ENCODE data around the gene TMEM143. TPM values are rescaled to one million over a fixed set of nuclear protein-coding genes. Genes with fewer than 3 reads are reported as not detected.
A peak's percentile ranks its signal among the peaks of the same experiment; 100 is the strongest.
"Not testable (repeated sequence)": the region's sequence is repeated elsewhere in the genome, so short reads cannot be mapped to it uniquely, and the experiment has no call there.

Gene TMEM143
- total and polyA plus RNA-seq, 7 experiments from 2014 or later: 5.7 to 39.8 (median 14.0) TPM

- DNase-seq (no peak), ATAC-seq (no peak)
- H3K27me3 Mint-ChIP-seq: peaks cover 15 to 58% (median 31%) of the 10 kb centered on the region in 5 donors
- H3K27ac ChIP-seq (ENCODE audit: low read depth, low read length): no peak overlapping the region
- H3K36me3 Mint-ChIP-seq: peaks cover 0 to 16% (median 0%) of the 10 kb centered on the region in 5 donors
- peaks cover 25 to 41% of the 10 kb centered on the region in 2 donors for H3K4me1 ChIP-seq (ENCODE audit: control insufficient read depth in 2 of 2, insufficient read depth in 2 of 2, low read length in 2 of 2)
- ChIA-PET CTCF (no interaction called here), POLR2A (interaction anchor here (1.2 kb wide), 1 partner anchor 29 kb away, joined by 3 read pairs; the partner anchor contains the start of genes SYNGR4 and TMEM143)
- H3K4me3 ChIP-seq (ENCODE audit: low read length): no peak overlapping the region
- no peaks in the 10 kb centered on the region for H3K9me3 Mint-ChIP-seq
- intact Hi-C loops (cut with micrococcal nuclease): loop anchor here in 1 of 2 donors (5.0 kb wide), 1 partner anchor 119 kb away; the partner anchor contains the start of gene LMTK3
- peaks cover 0 to 22% (median 3%) of the 10 kb centered on the region in 3 experiments for H3K36me3 ChIP-seq (ENCODE audit: control insufficient read depth in 2 of 3, insufficient read depth in 3 of 3, low read length in 3 of 3)
- peak overlapping the region in 1 of 9 donors; percentile 45 for H3K27ac Mint-ChIP-seq
- peaks cover 9 to 21% of the 10 kb centered on the region in 2 donors for H3K27me3 ChIP-seq (ENCODE audit: control insufficient read depth in 2 of 2, insufficient read depth in 2 of 2, low read length in 2 of 2)
- no peaks in the 10 kb centered on the region for H3K9me3 ChIP-seq (ENCODE audit: control insufficient read depth in 2 of 3, low read length in 3 of 3)
- H3K4me1 Mint-ChIP-seq: peaks cover 15 to 54% (median 46%) of the 10 kb centered on the region in 7 donors
- H3K4me3 Mint-ChIP-seq: peak overlapping the region in 8 of 10 donors; percentile 30 to 94 (median 58)
Observed at GRCh38 chr19:48392860-48393558, 29.3 kb upstream of the TMEM143 start.

GRCh38 chr19:48392006-48392344 is 28.2 kb upstream of the TMEM143 start:
- not testable (repeated sequence) for H3K27ac ChIP-seq (ENCODE audit: low read depth, low read length); DNase-seq; H3K9me3 ChIP-seq (ENCODE audit: control insufficient read depth in 2 of 3, low read length in 3 of 3); ATAC-seq; H3K9me3 Mint-ChIP-seq
- Mint-ChIP-seq H3K27ac (peak overlapping the region in 3 of 9 donors; percentile 51 to 91 (median 87)), H3K4me3 (peak overlapping the region in 8 of 10 donors; percentile 84 to 95 (median 94)), H3K36me3 (peaks cover 0 to 14% (median 0%) of the 10 kb centered on the region in 5 donors), H3K27me3 (peaks cover 9 to 48% (median 21%) of the 10 kb centered on the region in 5 donors), H3K4me1 (peaks cover 5 to 46% (median 36%) of the 10 kb centered on the region in 7 donors)
- H3K4me3 ChIP-seq (ENCODE audit: low read length): peak overlapping the region; percentile 96
- peaks cover 9 to 21% of the 10 kb centered on the region in 2 donors for H3K27me3 ChIP-seq (ENCODE audit: control insufficient read depth in 2 of 2, insufficient read depth in 2 of 2, low read length in 2 of 2)
- intact Hi-C loops (cut with micrococcal nuclease): loop anchor here in 1 of 2 donors (5.0 kb wide), 1 partner anchor 120 kb away; the partner anchor contains the start of gene LMTK3
- POLR2A ChIA-PET: interaction anchor here (0.6 to 1.7 kb wide), 8 partner anchors 8 to 76 kb away, joined by 3 to 11 read pairs (median 6); partner anchors contain the start of genes SYNGR4 and TMEM143
- H3K36me3 ChIP-seq (ENCODE audit: control insufficient read depth in 2 of 3, insufficient read depth in 3 of 3, low read length in 3 of 3): peaks cover 0 to 30% (median 10%) of the 10 kb centered on the region in 3 experiments
- CTCF ChIA-PET: interaction anchor here (0.9 to 2.2 kb wide), 6 partner anchors 9 to 97 kb away, joined by 6 to 11 read pairs (median 8); no protein-coding TSS in a partner anchor
- peaks cover 15 to 32% of the 10 kb centered on the region in 2 donors for H3K4me1 ChIP-seq (ENCODE audit: control insufficient read depth in 2 of 2, insufficient read depth in 2 of 2, low read length in 2 of 2)

GRCh38 chr19:48391100-48392005 is 27.6 kb upstream of the TMEM143 start, which contains the start of gene KDELR1:
Gene KDELR1, minus strand, starts transcription at chr19:48391551. Its CDS starts 193 bp downstream, at chr19:48391358.
- Histone ChIP-seq H3K9me3 (ENCODE audit: control insufficient read depth in 2 of 3, low read length in 3 of 3) (no peaks in the 10 kb centered on the region), H3K4me1 (ENCODE audit: control insufficient read depth in 2 of 2, insufficient read depth in 2 of 2, low read length in 2 of 2) (peaks cover 15 to 32% of the 10 kb centered on the region in 2 donors), H3K4me3 (ENCODE audit: low read length) (peak within 1 kb of the TSS; percentile 96), H3K36me3 (ENCODE audit: control insufficient read depth in 2 of 3, insufficient read depth in 3 of 3, low read length in 3 of 3) (peaks cover 0 to 35% (median 11%) of the 10 kb centered on the region in 3 experiments), H3K27ac (ENCODE audit: low read depth, low read length) (peak within 1 kb of the TSS; percentile 92), H3K27me3 (ENCODE audit: control insufficient read depth in 2 of 2, insufficient read depth in 2 of 2, low read length in 2 of 2) (peaks cover 9 to 21% of the 10 kb centered on the region in 2 donors)
- intact Hi-C loops (cut with micrococcal nuclease): loop anchor here (1.0 to 5.0 kb wide), 11 partner anchors 8 to 245 kb away; partner anchors contain the start of genes GRWD1 (in 2 of the 2), SYNGR4 (in 2 of the 2), CYTH2 (in 1 of the 2) and DBP (in 1 of the 2)
- DNase-seq (peak; percentile 55 to 89 (median 72)), ATAC-seq (peak; percentile 92)
- ChIA-PET POLR2A (interaction anchor here (0.6 to 1.7 kb wide), 14 partner anchors 9 to 1204 kb away, joined by 3 to 11 read pairs (median 4); partner anchors contain the start of genes GRWD1, SYNGR4 and TMEM143), CTCF (interaction anchor here (0.6 to 2.2 kb wide), 10 partner anchors 9 to 438 kb away, joined by 3 to 11 read pairs (median 6); partner anchors contain the start of genes SYNGR4 and TMEM143)
- Mint-ChIP-seq H3K27ac (peak within 1 kb of the TSS; percentile 78 to 97 (median 93)), H3K9me3 (no peaks in the 10 kb centered on the region), H3K27me3 (peaks cover 9 to 42% (median 21%) of the 10 kb centered on the region in 5 donors), H3K36me3 (peaks cover 0 to 14% (median 0%) of the 10 kb centered on the region in 5 donors), H3K4me1 (peaks cover 5 to 46% (median 36%) of the 10 kb centered on the region in 7 donors), H3K4me3 (peak within 1 kb of the TSS; percentile 84 to 95 (median 92))

GRCh38 chr19:48390188-48391099 is 26.7 kb upstream of the TMEM143 start:
- peak; percentile 80 for ATAC-seq
- peaks cover 8 to 33% (median 14%) of the 10 kb centered on the region in 5 donors for H3K27me3 Mint-ChIP-seq
- POLR2A ChIA-PET: interaction anchor here (0.8 to 1.7 kb wide), 12 partner anchors 10 to 1203 kb away, joined by 3 to 11 read pairs (median 5); partner anchors contain the start of genes GRWD1, SYNGR4 and TMEM143

GRCh38 chr19:48386981-48387380 is 23.2 kb upstream of the TMEM143 start:
- Mint-ChIP-seq H3K9me3 (no peaks in the 10 kb centered on the region), H3K4me3 (no peak overlapping the region), H3K36me3 (peaks cover 0 to 22% (median 12%) of the 10 kb centered on the region in 5 donors), H3K27ac (no peak overlapping the region), H3K27me3 (peaks cover 0 to 5% (median 0%) of the 10 kb centered on the region in 5 donors), H3K4me1 (peaks cover 5 to 22% (median 15%) of the 10 kb centered on the region in 7 donors)
- no peaks in the 10 kb centered on the region for H3K27me3 ChIP-seq (ENCODE audit: control insufficient read depth in 2 of 2, insufficient read depth in 2 of 2, low read length in 2 of 2)
- ATAC-seq (no peak), DNase-seq (no peak)
- ChIA-PET POLR2A (no interaction called here), CTCF (interaction anchor here (0.6 kb wide), 1 partner anchor 16 kb away, joined by 6 read pairs; no protein-coding TSS in a partner anchor)
- H3K9me3 ChIP-seq (ENCODE audit: control insufficient read depth in 2 of 3, low read length in 3 of 3): no peaks in the 10 kb centered on the region
- no peak overlapping the region for H3K27ac ChIP-seq (ENCODE audit: low read depth, low read length)
- no peak overlapping the region for H3K4me3 ChIP-seq (ENCODE audit: low read length)
- intact Hi-C loops (cut with micrococcal nuclease): no loop called here
- H3K36me3 ChIP-seq (ENCODE audit: control insufficient read depth in 2 of 3, insufficient read depth in 3 of 3, low read length in 3 of 3): peaks cover 0 to 76% (median 16%) of the 10 kb centered on the region in 3 experiments
- peaks cover 10% of the 10 kb centered on the region in 2 donors for H3K4me1 ChIP-seq (ENCODE audit: control insufficient read depth in 2 of 2, insufficient read depth in 2 of 2, low read length in 2 of 2)

More at GRCh38 chr19:48390188-48391099, 26.7 kb upstream of the TMEM143 start:
- Mint-ChIP-seq H3K9me3 (no peaks in the 10 kb centered on the region), H3K4me1 (peaks cover 5 to 42% (median 33%) of the 10 kb centered on the region in 7 donors), H3K36me3 (peaks cover 0 to 14% (median 4%) of the 10 kb centered on the region in 5 donors), H3K27ac (peak overlapping the region; percentile 78 to 97 (median 93)), H3K4me3 (peak overlapping the region; percentile 84 to 95 (median 92))
- no peaks in the 10 kb centered on the region for H3K9me3 ChIP-seq (ENCODE audit: control insufficient read depth in 2 of 3, low read length in 3 of 3)
- peaks cover 15 to 32% of the 10 kb centered on the region in 2 donors for H3K4me1 ChIP-seq (ENCODE audit: control insufficient read depth in 2 of 2, insufficient read depth in 2 of 2, low read length in 2 of 2)
- H3K36me3 ChIP-seq (ENCODE audit: control insufficient read depth in 2 of 3, insufficient read depth in 3 of 3, low read length in 3 of 3): peaks cover 0 to 44% (median 16%) of the 10 kb centered on the region in 3 experiments
- H3K4me3 ChIP-seq (ENCODE audit: low read length): peak overlapping the region; percentile 96
- CTCF ChIA-PET: interaction anchor here (0.6 to 2.2 kb wide), 10 partner anchors 10 to 438 kb away, joined by 3 to 11 read pairs (median 4); partner anchors contain the start of genes SYNGR4 and TMEM143
- H3K27me3 ChIP-seq (ENCODE audit: control insufficient read depth in 2 of 2, insufficient read depth in 2 of 2, low read length in 2 of 2): peaks cover 6 to 14% of the 10 kb centered on the region in 2 donors
- H3K27ac ChIP-seq (ENCODE audit: low read depth, low read length): peak overlapping the region; percentile 92
- peak; percentile 41 to 69 (median 57) for DNase-seq
- intact Hi-C loops (cut with micrococcal nuclease): loop anchor here (1.0 to 5.0 kb wide), 11 partner anchors 9 to 246 kb away; partner anchors contain the start of genes GRWD1 (in 2 of the 2), SYNGR4 (in 2 of the 2), CYTH2 (in 1 of the 2) and DBP (in 1 of the 2)

Measured in naive thymus-derived CD4-positive, alpha-beta T cell (primary cell).